Measurements from ENCODE around the gene KCTD8. TPM values are rescaled to one million over a fixed set of nuclear protein-coding genes. Genes with fewer than 3 reads are reported as not detected.

KCTD8 gene
- total RNA-seq, 1 donor from 2014 or later: not detected

GRCh38 chr4:44196796-44197195, 251.8 kb downstream of the KCTD8 start:
- H3K36me3 ChIP-seq: no peaks in the 10 kb centered on the region
- no peak overlapping the region for H3K27ac ChIP-seq
- H4K20me1 ChIP-seq (ENCODE audit: low read depth): no peaks in the 10 kb centered on the region
- no peak overlapping the region for H3K4me2 ChIP-seq
- TF ChIP-seq EZH2 (IDR thresholded peaks at IDR 0.05) (no peak), EZH2phosphoT487 (IDR thresholded peaks at IDR 0.05) (no peak)
- TF ChIP-seq, protein P1, sequence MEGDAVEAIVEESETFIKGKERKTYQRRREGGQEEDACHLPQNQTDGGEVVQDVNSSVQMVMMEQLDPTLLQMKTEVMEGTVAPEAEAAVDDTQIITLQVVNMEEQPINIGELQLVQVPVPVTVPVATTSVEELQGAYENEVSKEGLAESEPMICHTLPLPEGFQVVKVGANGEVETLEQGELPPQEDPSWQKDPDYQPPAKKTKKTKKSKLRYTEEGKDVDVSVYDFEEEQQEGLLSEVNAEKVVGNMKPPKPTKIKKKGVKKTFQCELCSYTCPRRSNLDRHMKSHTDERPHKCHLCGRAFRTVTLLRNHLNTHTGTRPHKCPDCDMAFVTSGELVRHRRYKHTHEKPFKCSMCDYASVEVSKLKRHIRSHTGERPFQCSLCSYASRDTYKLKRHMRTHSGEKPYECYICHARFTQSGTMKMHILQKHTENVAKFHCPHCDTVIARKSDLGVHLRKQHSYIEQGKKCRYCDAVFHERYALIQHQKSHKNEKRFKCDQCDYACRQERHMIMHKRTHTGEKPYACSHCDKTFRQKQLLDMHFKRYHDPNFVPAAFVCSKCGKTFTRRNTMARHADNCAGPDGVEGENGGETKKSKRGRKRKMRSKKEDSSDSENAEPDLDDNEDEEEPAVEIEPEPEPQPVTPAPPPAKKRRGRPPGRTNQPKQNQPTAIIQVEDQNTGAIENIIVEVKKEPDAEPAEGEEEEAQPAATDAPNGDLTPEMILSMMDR (IDR thresholded peaks at IDR 0.05): no peak
- no peaks in the 10 kb centered on the region for H3K4me1 Mint-ChIP-seq
- H3K27ac Mint-ChIP-seq: no peak overlapping the region
- H3K4me1 ChIP-seq: no peaks in the 10 kb centered on the region
- H2AFZ ChIP-seq (replicated peaks): no peak overlapping the region
- no peak overlapping the region for H3K4me3 ChIP-seq
- H3K36me3 Mint-ChIP-seq: no peaks in the 10 kb centered on the region
- peaks cover 12% of the 10 kb centered on the region for H3K9me3 Mint-ChIP-seq
- no peaks in the 10 kb centered on the region for H3K27me3 ChIP-seq
- H3F3A ChIP-seq (ENCODE audit: low read depth): no peaks in the 10 kb centered on the region
- DNase-seq (ENCODE audit: low spot score): no peak
- no peaks in the 10 kb centered on the region for H3K9me3 ChIP-seq (ENCODE audit: low read depth)
- H3K9ac ChIP-seq: no peak overlapping the region
- no peaks in the 10 kb centered on the region for H3K27me3 Mint-ChIP-seq (ENCODE audit: insufficient read depth, low read depth)
- no peak overlapping the region for H3K4me3 Mint-ChIP-seq
- H3K79me2 ChIP-seq (ENCODE audit: low read depth): no peaks in the 10 kb centered on the region

GRCh38 chr4:44194365-44194764, 254.2 kb downstream of the KCTD8 start:
- Histone ChIP-seq H3K4me2 (no peak overlapping the region), H2AFZ (replicated peaks) (no peak overlapping the region), H3K79me2 (ENCODE audit: low read depth) (no peaks in the 10 kb centered on the region), H3K27ac (no peak overlapping the region), H3K27me3 (no peaks in the 10 kb centered on the region), H3K9me3 (ENCODE audit: low read depth) (no peaks in the 10 kb centered on the region), H4K20me1 (ENCODE audit: low read depth) (no peaks in the 10 kb centered on the region), H3K4me3 (no peak overlapping the region), H3K4me1 (no peaks in the 10 kb centered on the region), H3K9ac (no peak overlapping the region), H3F3A (ENCODE audit: low read depth) (no peaks in the 10 kb centered on the region), H3K36me3 (no peaks in the 10 kb centered on the region)
- peaks cover 8% of the 10 kb centered on the region for H3K9me3 Mint-ChIP-seq
- no peaks in the 10 kb centered on the region for H3K27me3 Mint-ChIP-seq (ENCODE audit: insufficient read depth, low read depth)
- H3K36me3 Mint-ChIP-seq: no peaks in the 10 kb centered on the region
- no peak for DNase-seq (ENCODE audit: low spot score)
- no peak overlapping the region for H3K27ac Mint-ChIP-seq
- no peak overlapping the region for H3K4me3 Mint-ChIP-seq
- no peaks in the 10 kb centered on the region for H3K4me1 Mint-ChIP-seq
- TF ChIP-seq, protein P1 (IDR thresholded peaks at IDR 0.05): no peak
- TF ChIP-seq EZH2phosphoT487 (IDR thresholded peaks at IDR 0.05) (no peak), EZH2 (IDR thresholded peaks at IDR 0.05) (no peak)

DNA sequence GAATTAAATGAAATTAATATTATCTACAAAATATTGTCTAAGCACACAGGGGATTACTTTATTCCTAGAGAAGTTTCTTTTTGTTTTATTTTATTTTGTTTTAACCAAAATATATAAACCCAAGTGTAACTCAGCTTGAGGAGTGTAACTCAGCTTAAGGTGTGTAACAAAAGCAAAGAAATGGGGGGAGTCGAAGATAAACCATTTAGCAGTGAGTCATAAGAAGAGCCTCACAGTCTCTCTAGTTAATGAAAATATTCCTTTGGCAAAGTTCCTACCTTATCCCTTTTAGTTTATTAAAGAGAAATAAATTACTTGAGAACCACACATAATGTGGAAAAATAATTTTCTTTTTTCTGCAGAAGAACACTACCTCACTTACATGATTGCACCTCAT, 261.8 kb downstream of the KCTD8 start:
- Mint-ChIP-seq H3K27ac (no peak overlapping the region), H3K27me3 (ENCODE audit: insufficient read depth, low read depth) (peaks cover 2% of the 10 kb centered on the region), H3K4me1 (peaks cover 5% of the 10 kb centered on the region), H3K4me3 (no peak overlapping the region), H3K36me3 (no peaks in the 10 kb centered on the region), H3K9me3 (peaks cover 7% of the 10 kb centered on the region)
- no peaks in the 10 kb centered on the region for H4K20me1 ChIP-seq (ENCODE audit: low read depth)
- no peaks in the 10 kb centered on the region for H3K9me3 ChIP-seq (ENCODE audit: low read depth)
- H2AFZ ChIP-seq (replicated peaks): no peak overlapping the region
- TF ChIP-seq, protein P1 (IDR thresholded peaks at IDR 0.05): no peak
- no peak for TF ChIP-seq EZH2phosphoT487 (IDR thresholded peaks at IDR 0.05)
- no peak for TF ChIP-seq EZH2 (IDR thresholded peaks at IDR 0.05)
- DNase-seq (ENCODE audit: low spot score): no peak
- H3K36me3 ChIP-seq: no peaks in the 10 kb centered on the region
- H3K4me2 ChIP-seq: no peak overlapping the region
- H3K4me3 ChIP-seq: no peak overlapping the region
- no peak overlapping the region for H3K9ac ChIP-seq
- no peaks in the 10 kb centered on the region for H3K79me2 ChIP-seq (ENCODE audit: low read depth)
- no peak overlapping the region for H3K27ac ChIP-seq
- H3F3A ChIP-seq (ENCODE audit: low read depth): no peaks in the 10 kb centered on the region
- H3K27me3 ChIP-seq: no peaks in the 10 kb centered on the region
- H3K4me1 ChIP-seq: no peaks in the 10 kb centered on the region

All from neural progenitor cell (in vitro differentiated cells).